Breast epithelium (tissue), 3 donors: ENCODE results near the gene MSL3B.

Source experiments
- CTCF ChIP-seq, 3 donors: fragments of 450-650 bp; IDR thresholded peaks; one replicate each; pipeline ENCODE4 v1.5.1; 2016 to 2017; ENCODE audit warnings: antibody characterized with exemption in 3 of 3, mild to moderate bottlenecking in 3 of 3, moderate library complexity in 3 of 3
- POLR2A ChIP-seq: fragments of 450-650 bp; IDR thresholded peaks from one replicate; pipeline ENCODE4 v1.6.1; 2016; ENCODE audit warnings: antibody characterized with exemption, mild to moderate bottlenecking, moderate library complexity
- POLR2AphosphoS5 ChIP-seq, 3 donors: sonication (generic); formaldehyde crosslinking; IDR thresholded peaks; one replicate each; pipeline ENCODE4 v1.6.1; 2017; ENCODE audit warnings: antibody characterized with exemption in 3 of 3

GRCh38 chr2:233816771-233817170, 51.4 kb downstream of the MSL3B start:
- TF ChIP-seq POLR2A (no peak), CTCF (IDR thresholded peaks at IDR 0.05) (no peak), POLR2AphosphoS5 (IDR thresholded peaks at IDR 0.05) (no peak)
